PFSK-1 (cell line): ENCODE measurements around the gene SLC16A2.

ENCODE experiments used
- FOXP2 ChIP-seq: optimal IDR thresholded peaks from 2 replicates; pipeline ENCODE3; 2011; ENCODE audit warnings: borderline replicate concordance, control low read depth, inconsistent platforms; ENCODE audit not compliant: insufficient read depth; ENCODE audit errors: extremely low read length, extremely low read depth
- POLR2AphosphoS5 ChIP-seq: IDR thresholded peaks from 2 replicates; pipeline ENCODE4 v1.6.1; 2012; ENCODE audit warnings: low read depth, mild to moderate bottlenecking, control low read depth, low read length, moderate library complexity
- REST ChIP-seq, 2 experiments: IDR thresholded peaks; 2 replicates each; pipeline versions ENCODE4 v1.6.1 to v1.8.0; 2011 to 2012; ENCODE audit warnings: low read depth in 2 of 2, low read length in 2 of 2, control low read depth in 1 of 2, inconsistent platforms in 1 of 2, mild to moderate bottlenecking in 1 of 2, moderate library complexity in 1 of 2; ENCODE audit not compliant: insufficient read depth in 1 of 2
- SIN3A ChIP-seq: IDR thresholded peaks from 2 replicates; pipeline ENCODE4 v1.6.1; 2012; ENCODE audit warnings: mild to moderate bottlenecking, low read length, moderate library complexity, borderline replicate concordance; ENCODE audit not compliant: insufficient read depth
- TAF1 ChIP-seq: IDR thresholded peaks from 2 replicates; pipeline ENCODE4 v1.6.1; 2012; ENCODE audit warnings: low read length, control low read depth, borderline replicate concordance; ENCODE audit not compliant: insufficient read depth

DNA sequence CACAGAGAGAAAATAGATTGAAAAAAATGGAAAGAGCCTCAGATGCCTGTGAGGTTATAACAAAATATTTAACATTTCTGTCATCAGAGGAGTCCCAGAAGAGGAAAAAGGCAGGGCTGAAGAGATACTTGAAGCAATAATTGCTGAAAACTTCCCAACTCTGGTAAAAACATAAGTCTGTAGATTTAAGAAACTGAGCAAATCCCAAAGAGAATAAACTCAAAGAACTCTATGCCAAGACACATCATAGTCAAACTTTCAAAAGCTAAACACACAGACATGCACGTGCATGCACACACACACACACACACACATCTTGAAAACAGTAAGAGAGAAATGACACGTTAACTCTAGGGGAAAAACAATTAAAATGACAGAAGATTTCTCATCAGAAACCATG lies 94.1 kb downstream of the SLC16A2 start:
- TF ChIP-seq SIN3A (no peak), REST (IDR thresholded peaks at IDR 0.05; ENCODE audit: insufficient read depth in 1 of 2, low read depth in 2 of 2, low read length in 2 of 2) (no peak), FOXP2 (no peak), TAF1 (no peak), POLR2AphosphoS5 (no peak)
